Measurements from ENCODE around the gene AEN. TPM values are rescaled to one million over a fixed set of nuclear protein-coding genes. Genes with fewer than 3 reads are reported as not detected.
A peak's percentile ranks its signal among the peaks of the same experiment; 100 is the strongest.

The AEN gene
- 36.3 TPM for polyA plus RNA-seq (2012; ENCODE audit: low read depth, missing spikeins)

- DNase-seq (ENCODE audit: insufficient read length, low spot score) = peak; percentile 93
- peak; percentile 95 for FAIRE-seq
- TF ChIP-seq SPI1 (IDR thresholded peaks at IDR 0.05; ENCODE audit: low read depth, low read length) (no peak), POU2F2 (IDR thresholded peaks at IDR 0.05; ENCODE audit: low read depth, low read length) (no peak), POLR2AphosphoS5 (IDR thresholded peaks at IDR 0.05; ENCODE audit: low read depth, low read length) (peak; percentile 81), TAF1 (IDR thresholded peaks at IDR 0.05; ENCODE audit: low read depth, low read length) (peak; percentile 61), POLR2A (IDR thresholded peaks at IDR 0.05; ENCODE audit: low read depth, low read length) (peak; percentile 84), PAX5 (IDR thresholded peaks at IDR 0.05; ENCODE audit: insufficient read depth, low read length, severe bottlenecking) (peak; percentile 96)
Observed at GRCh38 chr15:88620995-88621772, at the start of gene AEN. TSS of gene AEN (plus strand) at chr15:88621340. CDS start at chr15:88626210, 4,870 bp downstream.

DNA sequence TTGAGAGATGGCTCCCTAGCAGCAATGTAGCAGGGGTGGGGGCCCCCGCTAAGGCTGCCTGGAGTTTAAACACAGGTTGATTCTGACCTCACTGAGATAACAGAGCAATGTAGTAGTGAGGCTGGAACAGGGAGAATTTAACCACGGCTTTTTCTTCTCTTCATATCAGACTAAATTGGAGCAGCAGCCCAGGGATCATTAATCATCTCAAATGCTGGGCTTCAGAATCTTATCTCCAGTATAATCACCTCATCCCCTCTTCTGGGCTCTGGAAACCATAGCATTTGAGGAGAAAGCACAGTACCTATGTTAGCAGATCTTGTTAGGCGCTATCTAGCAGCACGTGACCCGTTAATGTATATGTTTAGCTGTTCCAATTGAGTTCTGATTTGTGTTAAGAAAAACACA lies 49.3 kb upstream of the AEN start:
- DNase-seq (ENCODE audit: insufficient read length, low spot score) (no peak), FAIRE-seq (no peak)
- TF ChIP-seq TAF1 (IDR thresholded peaks at IDR 0.05; ENCODE audit: low read depth, low read length) (no peak), POLR2A (IDR thresholded peaks at IDR 0.05; ENCODE audit: low read depth, low read length) (no peak), POU2F2 (IDR thresholded peaks at IDR 0.05; ENCODE audit: low read depth, low read length) (no peak), PAX5 (IDR thresholded peaks at IDR 0.05; ENCODE audit: insufficient read depth, low read length, severe bottlenecking) (no peak), SPI1 (IDR thresholded peaks at IDR 0.05; ENCODE audit: low read depth, low read length) (no peak), POLR2AphosphoS5 (IDR thresholded peaks at IDR 0.05; ENCODE audit: low read depth, low read length) (no peak)

- no peak for DNase-seq (ENCODE audit: insufficient read length, low spot score)
- TF ChIP-seq PAX5 (IDR thresholded peaks at IDR 0.05; ENCODE audit: insufficient read depth, low read length, severe bottlenecking) (no peak), TAF1 (IDR thresholded peaks at IDR 0.05; ENCODE audit: low read depth, low read length) (no peak), POLR2A (IDR thresholded peaks at IDR 0.05; ENCODE audit: low read depth, low read length) (no peak), SPI1 (IDR thresholded peaks at IDR 0.05; ENCODE audit: low read depth, low read length) (no peak), POLR2AphosphoS5 (IDR thresholded peaks at IDR 0.05; ENCODE audit: low read depth, low read length) (no peak), POU2F2 (IDR thresholded peaks at IDR 0.05; ENCODE audit: low read depth, low read length) (no peak)
- no peak for FAIRE-seq
Observed at GRCh38 chr15:88574077-88574476, 47.1 kb upstream of the AEN start.

DNA sequence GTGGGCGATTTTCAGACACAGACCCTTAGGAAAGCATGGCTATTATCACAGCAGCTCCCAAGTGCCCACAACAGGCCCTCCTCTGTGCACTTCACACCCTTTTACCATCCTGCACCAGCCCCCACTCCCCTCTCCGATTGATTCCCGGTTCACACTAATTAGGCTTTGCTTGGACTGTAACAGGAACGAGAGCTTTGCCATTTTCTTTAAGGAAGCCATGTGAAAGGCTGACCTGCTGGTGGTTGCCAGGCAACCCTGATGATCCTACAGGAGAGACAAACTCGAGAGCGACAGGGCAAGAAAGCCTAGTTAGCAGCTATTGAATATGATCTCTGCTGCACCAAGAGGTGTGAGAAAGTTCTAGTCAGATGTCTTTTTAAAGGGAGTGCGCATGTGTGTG lies 46.5 kb upstream of the AEN start:
- no peak for FAIRE-seq
- TF ChIP-seq POLR2A (IDR thresholded peaks at IDR 0.05; ENCODE audit: low read depth, low read length) = no peak
- TF ChIP-seq SPI1 (IDR thresholded peaks at IDR 0.05; ENCODE audit: low read depth, low read length) = no peak
- no peak for TF ChIP-seq TAF1 (IDR thresholded peaks at IDR 0.05; ENCODE audit: low read depth, low read length)
- no peak for TF ChIP-seq POU2F2 (IDR thresholded peaks at IDR 0.05; ENCODE audit: low read depth, low read length)
- TF ChIP-seq PAX5 (IDR thresholded peaks at IDR 0.05; ENCODE audit: insufficient read depth, low read length, severe bottlenecking) = no peak
- no peak for TF ChIP-seq POLR2AphosphoS5 (IDR thresholded peaks at IDR 0.05; ENCODE audit: low read depth, low read length)
- no peak for DNase-seq (ENCODE audit: insufficient read length, low spot score)

- DNase-seq (ENCODE audit: insufficient read length, low spot score) = no peak
- TF ChIP-seq TAF1 (IDR thresholded peaks at IDR 0.05; ENCODE audit: low read depth, low read length) = no peak
- no peak for TF ChIP-seq POLR2AphosphoS5 (IDR thresholded peaks at IDR 0.05; ENCODE audit: low read depth, low read length)
- TF ChIP-seq SPI1 (IDR thresholded peaks at IDR 0.05; ENCODE audit: low read depth, low read length) = no peak
- TF ChIP-seq POLR2A (IDR thresholded peaks at IDR 0.05; ENCODE audit: low read depth, low read length) = no peak
- FAIRE-seq = no peak
Observed at GRCh38 chr15:88579322-88579721, 41.8 kb upstream of the AEN start.

GRCh38 chr15:88580532-88580931 lies 40.6 kb upstream of the AEN start:
- TF ChIP-seq SPI1 (IDR thresholded peaks at IDR 0.05; ENCODE audit: low read depth, low read length) (no peak), POLR2AphosphoS5 (IDR thresholded peaks at IDR 0.05; ENCODE audit: low read depth, low read length) (no peak), TAF1 (IDR thresholded peaks at IDR 0.05; ENCODE audit: low read depth, low read length) (no peak)
- no peak for FAIRE-seq
- no peak for DNase-seq (ENCODE audit: insufficient read length, low spot score)

- FAIRE-seq (no peak), DNase-seq (ENCODE audit: insufficient read length, low spot score) (no peak)
- no peak for TF ChIP-seq POLR2A (IDR thresholded peaks at IDR 0.05; ENCODE audit: low read depth, low read length)
- TF ChIP-seq POLR2AphosphoS5 (IDR thresholded peaks at IDR 0.05; ENCODE audit: low read depth, low read length) = no peak
- no peak for TF ChIP-seq PAX5 (IDR thresholded peaks at IDR 0.05; ENCODE audit: insufficient read depth, low read length, severe bottlenecking)
- TF ChIP-seq SPI1 (IDR thresholded peaks at IDR 0.05; ENCODE audit: low read depth, low read length) = no peak
- no peak for TF ChIP-seq TAF1 (IDR thresholded peaks at IDR 0.05; ENCODE audit: low read depth, low read length)
- no peak for TF ChIP-seq POU2F2 (IDR thresholded peaks at IDR 0.05; ENCODE audit: low read depth, low read length)
Observed at GRCh38 chr15:88586401-88587162, 34.6 kb upstream of the AEN start.

DNA sequence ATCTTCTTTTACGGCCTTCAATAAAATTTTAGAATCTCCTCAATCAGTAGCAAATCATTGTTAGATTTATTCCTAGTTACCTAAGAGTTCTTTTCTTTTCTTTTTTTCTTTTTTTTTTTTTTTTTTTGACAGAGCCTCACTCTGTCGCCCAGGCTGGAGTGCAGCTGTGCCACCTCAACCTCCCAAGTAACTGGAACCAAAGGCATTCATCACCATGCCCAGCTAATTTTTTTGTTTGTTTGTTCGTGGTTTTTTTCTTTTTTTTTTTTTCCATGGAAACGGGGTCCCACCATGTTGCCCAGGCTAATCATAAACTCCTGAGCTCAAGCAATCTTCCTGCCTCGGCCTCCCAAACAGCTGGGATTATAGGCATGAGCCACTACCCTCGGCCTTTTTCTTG lies 30.4 kb upstream of the AEN start:
- TF ChIP-seq TAF1 (IDR thresholded peaks at IDR 0.05; ENCODE audit: low read depth, low read length) = no peak
- no peak for TF ChIP-seq POLR2A (IDR thresholded peaks at IDR 0.05; ENCODE audit: low read depth, low read length)
- TF ChIP-seq POLR2AphosphoS5 (IDR thresholded peaks at IDR 0.05; ENCODE audit: low read depth, low read length) = no peak
- no peak for TF ChIP-seq PAX5 (IDR thresholded peaks at IDR 0.05; ENCODE audit: insufficient read depth, low read length, severe bottlenecking)
- no peak for TF ChIP-seq SPI1 (IDR thresholded peaks at IDR 0.05; ENCODE audit: low read depth, low read length)
- no peak for TF ChIP-seq POU2F2 (IDR thresholded peaks at IDR 0.05; ENCODE audit: low read depth, low read length)
- no peak for FAIRE-seq
- DNase-seq (ENCODE audit: insufficient read length, low spot score) = no peak

DNA sequence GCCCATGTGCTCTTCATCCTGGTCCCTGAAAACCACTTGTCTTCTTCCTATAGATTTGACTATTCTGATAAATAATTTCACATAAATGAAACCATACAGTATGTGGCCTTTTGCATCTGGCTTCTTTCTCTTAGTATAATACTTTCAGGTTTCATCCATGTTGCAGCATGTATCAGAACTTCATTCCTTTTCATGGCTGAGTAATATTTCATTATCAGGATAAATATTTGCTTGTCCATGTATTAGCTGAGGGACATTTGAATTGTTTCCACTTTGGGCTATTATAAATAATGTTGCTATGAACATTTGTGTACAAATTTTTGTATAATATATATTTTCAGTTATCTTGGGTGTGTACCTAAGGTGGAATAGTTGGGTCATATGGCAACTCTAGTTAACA lies 29.8 kb upstream of the AEN start:
- no peak for DNase-seq (ENCODE audit: insufficient read length, low spot score)
- no peak for FAIRE-seq
- no peak for TF ChIP-seq PAX5 (IDR thresholded peaks at IDR 0.05; ENCODE audit: insufficient read depth, low read length, severe bottlenecking)
- no peak for TF ChIP-seq POU2F2 (IDR thresholded peaks at IDR 0.05; ENCODE audit: low read depth, low read length)
- TF ChIP-seq POLR2AphosphoS5 (IDR thresholded peaks at IDR 0.05; ENCODE audit: low read depth, low read length) = no peak
- no peak for TF ChIP-seq SPI1 (IDR thresholded peaks at IDR 0.05; ENCODE audit: low read depth, low read length)
- no peak for TF ChIP-seq TAF1 (IDR thresholded peaks at IDR 0.05; ENCODE audit: low read depth, low read length)
- no peak for TF ChIP-seq POLR2A (IDR thresholded peaks at IDR 0.05; ENCODE audit: low read depth, low read length)

All from GM12891 (cell line).